NCI-H2107 (cell line): ENCODE measurements around the gene NIPSNAP3A.
"Not testable (repeated sequence)": the region's sequence is repeated elsewhere in the genome, so short reads cannot be mapped to it uniquely, and the experiment has no call there.

Experiments used
- DNase-seq: peaks from one replicate; lab custom pipeline; 2025; lab: John Stamatoyannopoulos, UW

NIPSNAP3A gene

GRCh38 chr9:104747565-104748358, at the start of gene NIPSNAP3A:
Gene NIPSNAP3A (plus strand): TSS chr9:104747683. CDS start chr9:104747793, 110 bp downstream.
- peak; percentile 50 for DNase-seq

DNA sequence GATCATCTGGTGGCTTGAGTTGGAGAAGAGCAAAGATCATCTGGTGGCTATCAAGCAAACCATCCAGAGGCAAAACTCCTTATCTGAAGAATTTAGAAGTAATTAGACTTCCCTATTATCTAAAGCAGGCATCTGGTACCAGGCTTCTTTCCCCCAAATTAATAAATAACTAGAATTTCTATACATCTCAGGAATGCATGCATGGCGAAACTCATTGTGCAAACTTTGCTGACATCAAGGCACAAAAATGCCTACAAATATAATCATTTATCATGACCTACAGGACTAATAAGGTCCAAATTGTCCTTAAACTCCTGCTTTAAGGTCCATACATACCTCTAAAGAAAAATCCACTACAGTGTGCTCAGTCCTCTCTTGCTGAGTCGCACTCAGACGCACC, 47.2 kb upstream of the NIPSNAP3A start:
- no peak for DNase-seq

DNA sequence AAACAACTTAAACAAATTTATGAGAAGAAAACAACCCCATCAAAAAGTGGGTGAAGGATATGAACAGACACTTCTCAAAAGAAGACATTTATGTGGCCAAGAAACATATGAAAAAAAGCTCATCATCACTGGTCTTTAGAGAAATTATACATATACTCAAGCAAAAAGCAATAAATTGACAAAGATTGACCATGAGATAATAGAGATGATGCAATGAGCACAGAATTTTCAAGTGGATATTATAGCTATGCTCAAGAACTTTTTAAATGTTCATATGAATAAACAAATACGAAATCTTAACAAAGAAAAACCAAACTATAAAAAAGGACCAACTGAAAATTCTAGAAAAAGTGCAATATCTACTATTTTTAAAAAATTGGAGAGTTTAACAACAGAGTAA, 38.7 kb upstream of the NIPSNAP3A start:
- DNase-seq, result not testable (repeated sequence)

DNA sequence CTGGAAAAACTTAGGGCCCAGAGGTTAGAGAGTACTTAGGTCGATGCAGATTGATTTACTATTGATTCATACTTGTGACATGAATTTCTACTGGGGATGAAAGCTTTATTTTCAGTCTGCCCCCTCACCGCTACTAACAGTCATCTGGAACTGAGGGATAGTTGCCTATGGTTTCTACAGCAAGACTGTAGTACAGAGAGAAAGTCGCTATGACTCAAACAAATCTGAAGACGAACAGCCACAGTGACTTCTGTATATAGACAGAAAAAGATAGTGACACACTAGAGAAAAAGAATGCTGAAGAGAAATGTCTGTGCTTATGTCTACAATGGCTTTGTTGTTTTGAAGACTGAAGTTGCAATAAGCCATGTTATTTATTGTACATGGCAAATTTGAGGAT, 35.9 kb upstream of the NIPSNAP3A start:
- no peak for DNase-seq

DNA sequence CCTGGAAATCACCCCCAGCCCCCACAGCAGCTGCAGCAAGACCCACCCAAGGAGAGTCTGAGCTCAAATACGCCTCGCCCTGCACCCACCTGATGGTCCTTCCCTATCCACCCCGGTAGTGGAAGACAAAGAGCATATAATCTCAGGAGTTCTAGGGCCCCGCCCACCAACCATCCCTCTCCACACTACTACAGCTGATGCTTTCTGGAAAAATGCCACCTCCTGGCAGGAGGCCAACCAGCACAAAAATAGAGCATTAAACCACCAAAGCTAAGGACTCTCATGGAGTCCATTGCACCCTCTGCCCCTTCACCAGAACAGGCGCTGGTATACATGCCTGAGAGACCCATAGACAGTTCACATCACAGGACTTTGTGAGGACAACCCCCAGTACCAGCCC, 22.5 kb upstream of the NIPSNAP3A start:
- no peak for DNase-seq

GRCh38 chr9:104738452-104738851, 9.0 kb upstream of the NIPSNAP3A start:
- DNase-seq, result no peak

DNA sequence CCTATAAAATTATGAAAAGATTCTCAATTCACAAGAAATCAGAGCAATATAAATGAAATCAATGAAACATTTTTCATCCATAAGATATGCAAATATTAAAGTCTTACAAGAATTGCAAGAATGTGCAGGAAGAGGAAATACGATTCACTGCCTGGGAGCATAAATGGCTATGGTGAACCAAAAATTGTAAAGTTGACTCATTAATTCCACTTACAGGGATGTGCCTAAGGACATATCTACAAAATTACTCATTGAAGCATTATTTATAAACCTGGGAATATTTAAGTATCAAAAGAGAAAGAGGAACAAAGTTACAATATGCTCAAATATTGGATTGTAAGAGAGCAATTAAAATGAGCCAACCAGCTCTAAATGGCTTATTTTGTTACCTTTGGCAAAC, 6.9 kb upstream of the NIPSNAP3A start:
- no peak for DNase-seq

DNA sequence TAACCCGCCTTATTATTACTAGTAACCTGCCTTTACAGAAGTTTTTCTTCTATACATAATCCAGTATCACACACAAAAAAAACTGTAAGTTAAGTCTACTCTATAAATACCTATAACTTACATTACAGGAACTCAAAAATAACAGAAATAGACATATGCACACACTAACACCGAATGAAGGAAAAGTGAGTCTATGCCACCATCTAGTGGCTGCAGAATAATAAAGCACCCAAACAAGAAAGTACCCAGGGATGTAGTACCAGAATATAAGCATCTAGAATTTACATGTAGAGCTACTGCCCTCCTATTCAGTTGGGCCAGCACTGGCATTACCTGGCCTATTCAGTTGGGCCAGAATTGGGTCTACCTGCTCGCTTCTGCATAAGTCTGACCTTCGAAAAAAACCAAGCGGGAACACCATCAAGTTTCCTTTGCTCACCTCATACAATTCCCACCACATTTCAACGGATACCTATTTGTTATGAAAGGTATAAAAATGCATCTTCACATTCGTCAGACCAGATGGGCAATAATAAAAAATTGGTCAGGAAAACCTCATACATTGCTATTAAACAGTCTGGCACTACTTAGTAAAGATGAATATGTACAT, 4.0 kb upstream of the NIPSNAP3A start:
- DNase-seq, result peak; percentile 23

DNA sequence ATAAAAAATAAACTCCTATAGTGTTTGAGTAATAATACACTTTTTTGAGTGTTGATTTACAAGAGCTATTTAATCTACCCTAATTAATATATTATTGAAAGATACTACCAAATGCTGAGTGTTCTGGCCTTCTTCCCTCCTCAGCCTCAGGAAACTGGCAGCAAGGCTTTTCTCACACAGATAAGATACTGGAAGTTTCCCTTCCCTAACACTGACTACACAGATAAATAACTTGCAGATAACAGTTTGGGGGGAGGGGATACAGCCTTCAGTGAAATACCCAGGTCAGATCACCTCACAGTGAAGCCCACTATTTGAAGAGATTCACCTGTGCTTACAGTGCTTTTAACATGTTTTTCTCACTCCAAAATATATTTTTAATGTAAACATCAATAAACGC, 1.6 kb upstream of the NIPSNAP3A start:
- no peak for DNase-seq

- DNase-seq, result no peak
Observed at GRCh38 chr9:104746285-104746684, 1.2 kb upstream of the NIPSNAP3A start.

GRCh38 chr9:104746798-104747197, 685 bp upstream of the NIPSNAP3A start:
- DNase-seq, result no peak

GRCh38 chr9:104747245-104747564, 278 bp upstream of the NIPSNAP3A start:
- no peak for DNase-seq

GRCh38 chr9:104748359-104749031, 1.0 kb downstream of the NIPSNAP3A start:
- DNase-seq, result no peak

DNA sequence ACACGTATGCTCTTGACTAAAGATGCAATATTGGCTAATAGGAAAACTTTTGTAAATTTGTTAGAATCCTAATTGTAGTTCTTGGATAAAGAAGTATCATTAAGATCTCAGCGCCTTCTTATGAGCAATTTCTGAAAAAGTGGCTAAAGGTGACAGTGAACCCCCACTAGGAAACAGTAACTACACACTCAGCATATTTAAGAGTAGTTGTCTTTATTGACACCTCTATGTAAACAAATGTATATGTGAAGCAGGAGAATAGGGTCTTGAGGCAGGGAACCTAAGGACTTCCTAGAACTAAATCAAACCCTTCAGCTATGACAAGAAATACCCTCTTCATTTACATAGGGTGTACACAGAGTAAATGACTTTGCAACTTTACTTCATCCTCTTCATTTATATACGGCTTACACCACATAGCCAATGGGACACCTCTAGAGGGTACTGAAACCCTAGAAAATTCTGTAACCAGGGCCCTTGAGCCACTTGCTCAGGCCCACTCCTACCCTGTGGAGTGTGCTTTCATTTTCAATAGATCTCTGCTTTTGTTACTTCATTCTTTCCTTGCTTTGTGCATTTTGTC, 2.8 kb downstream of the NIPSNAP3A start:
- DNase-seq, result no peak

DNA sequence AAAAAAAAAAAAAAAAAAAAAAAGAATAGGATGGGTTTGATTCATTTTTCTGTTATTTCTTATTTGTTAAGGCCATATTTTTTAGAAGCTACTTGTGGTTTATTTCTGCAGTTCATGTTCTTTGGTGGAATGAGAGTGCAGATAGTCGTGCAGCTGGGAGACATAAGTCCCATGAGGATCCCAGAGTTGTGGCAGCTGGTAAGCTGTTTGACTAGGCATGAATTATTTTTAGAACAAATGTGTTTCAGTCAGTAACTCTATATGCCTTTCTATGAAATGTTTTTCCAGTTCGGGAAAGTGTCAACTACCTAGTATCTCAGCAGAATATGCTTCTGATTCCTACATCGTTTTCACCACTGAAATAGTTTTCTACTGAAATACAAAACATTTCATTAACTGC, 11.5 kb downstream of the NIPSNAP3A start:
- DNase-seq, result no peak

- DNase-seq, result no peak
Observed at GRCh38 chr9:104765138-104765537, 17.7 kb downstream of the NIPSNAP3A start.

DNA sequence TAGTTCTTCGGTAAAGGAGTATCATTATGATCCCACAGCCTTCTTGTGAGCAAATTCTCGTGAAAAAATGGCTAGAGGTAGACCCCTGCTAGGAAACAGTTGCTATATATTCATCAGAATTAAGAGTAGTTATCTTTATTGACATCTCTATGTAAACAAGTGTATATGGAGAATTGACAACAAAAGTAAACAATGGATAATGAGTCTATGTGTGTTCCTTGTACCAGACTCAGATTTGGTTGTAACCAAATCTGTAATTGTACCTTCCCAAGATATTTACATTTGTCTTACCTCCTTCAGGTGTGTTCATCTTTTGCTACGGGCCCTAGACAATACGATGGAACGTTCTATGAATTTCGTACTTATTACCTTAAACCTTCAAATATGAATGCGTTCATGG, 18.5 kb downstream of the NIPSNAP3A start:
- no peak for DNase-seq

- DNase-seq, result no peak
Observed at GRCh38 chr9:104767507-104767906, 20.0 kb downstream of the NIPSNAP3A start.

- DNase-seq, result not testable (repeated sequence)
Observed at GRCh38 chr9:104769029-104769428, 21.5 kb downstream of the NIPSNAP3A start.

GRCh38 chr9:104769655-104770054, 22.2 kb downstream of the NIPSNAP3A start:
- DNase-seq, result no peak

DNA sequence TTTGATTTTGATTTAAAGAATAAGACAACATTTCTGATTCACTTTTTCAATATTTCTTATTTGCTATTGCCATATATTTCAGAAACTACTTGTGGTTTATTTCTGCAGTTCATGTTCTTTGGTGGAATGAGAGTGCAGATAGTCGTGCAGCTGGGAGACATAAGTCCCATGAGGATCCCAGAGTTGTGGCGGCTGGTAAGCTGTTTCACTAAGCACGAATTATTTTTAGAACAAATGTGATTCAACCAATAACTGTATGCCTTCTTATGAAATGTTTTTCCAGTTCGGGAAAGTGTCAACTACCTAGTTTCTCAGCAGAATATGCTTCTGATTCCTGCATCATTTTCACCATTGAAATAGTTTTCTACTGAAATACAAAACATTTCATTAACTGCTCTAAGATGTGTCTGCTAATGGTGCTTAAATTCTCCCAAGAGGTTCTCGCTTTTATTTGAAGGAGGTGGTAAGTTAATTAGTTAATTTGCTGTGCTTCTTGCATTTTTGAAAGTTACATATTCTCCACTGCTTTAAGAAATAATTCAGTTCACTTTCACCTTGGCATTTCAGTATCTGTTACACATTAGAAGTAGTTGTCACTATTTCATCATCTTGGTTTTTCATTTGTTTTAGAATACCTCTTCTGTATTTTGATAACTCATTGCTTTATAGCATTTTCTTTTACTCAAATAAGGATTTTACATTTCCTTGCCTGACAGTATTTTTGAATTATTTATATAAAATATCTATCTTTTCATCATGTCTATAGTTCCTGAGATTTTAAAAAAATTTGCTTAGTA, 25.4 kb downstream of the NIPSNAP3A start:
- DNase-seq, result no peak

GRCh38 chr9:104774132-104774531, 26.6 kb downstream of the NIPSNAP3A start:
- no peak for DNase-seq
